IMR-90 (cell line): ENCODE data around the gene CDH1.

ENCODE experiments used
- BHLHE40 ChIP-seq: fragments of 150-350 bp; IDR thresholded peaks from 2 replicates; pipeline ENCODE4 v1.6.1; 2016; ENCODE audit warnings: mild to moderate bottlenecking, low read depth, low read length
- CEBPB ChIP-seq: IDR thresholded peaks from 2 replicates; pipeline ENCODE4 v1.6.1; 2012; ENCODE audit warnings: low read depth, low read length, improper control_type of control experiment
- CHD1 ChIP-seq: IDR thresholded peaks from 2 replicates; pipeline ENCODE4 v1.6.1; 2012; ENCODE audit warnings: low read depth, low read length, improper control_type of control experiment
- CTCF ChIP-seq: conservative IDR thresholded peaks from 2 replicates; pipeline ENCODE4 v1.5.1; 2012; ENCODE audit warnings: mild to moderate bottlenecking, low read depth, low read length, improper control_type of control experiment
- ELK1 ChIP-seq: fragments of 150-350 bp; IDR thresholded peaks from 2 replicates; pipeline ENCODE4 v1.6.1; 2016; ENCODE audit warnings: low read depth, mild to moderate bottlenecking, low read length, moderate library complexity, borderline replicate concordance
- FOS ChIP-seq: fragments of 150-350 bp; IDR thresholded peaks from 2 replicates; pipeline ENCODE4 v1.6.1; 2016; ENCODE audit warnings: low read depth, low read length
- MAFK ChIP-seq: IDR thresholded peaks from 2 replicates; pipeline ENCODE4 v1.6.1; 2012; ENCODE audit warnings: low read depth, low read length, improper control_type of control experiment
- MAZ ChIP-seq: IDR thresholded peaks from 2 replicates; pipeline ENCODE4 v1.6.1; 2012; ENCODE audit warnings: low read depth, mild to moderate bottlenecking, low read length, improper control_type of control experiment, moderate library complexity, borderline replicate concordance
- MXI1 ChIP-seq: IDR thresholded peaks from 2 replicates; pipeline ENCODE4 v1.6.1; 2012; ENCODE audit warnings: low read depth, mild to moderate bottlenecking, low read length, moderate library complexity, borderline replicate concordance
- NFE2L2 ChIP-seq: fragments of 150-350 bp; IDR thresholded peaks from 2 replicates; pipeline ENCODE4 v1.6.1; 2016; ENCODE audit warnings: low read depth, mild to moderate bottlenecking, low read length
- POLR2A ChIP-seq: IDR thresholded peaks from 2 replicates; pipeline ENCODE4 v1.6.1; 2012; ENCODE audit warnings: mild to moderate bottlenecking, low read depth, low read length
- RAD21 ChIP-seq: IDR thresholded peaks from 2 replicates; pipeline ENCODE4 v1.6.1; 2012; ENCODE audit warnings: low read length, improper control_type of control experiment
- SMC3 ChIP-seq: fragments of 150-350 bp; IDR thresholded peaks from 2 replicates; pipeline ENCODE4 v1.6.1; 2016; ENCODE audit warnings: low read depth, mild to moderate bottlenecking, antibody characterized with exemption, low read length, moderate library complexity
- USF2 ChIP-seq: fragments of 150-350 bp; IDR thresholded peaks from 2 replicates; pipeline ENCODE4 v1.6.1; 2017; ENCODE audit warnings: mild to moderate bottlenecking, antibody characterized with exemption, low read length, low read depth

GRCh38 chr16:68743664-68744063, 6.6 kb downstream of the CDH1 start:
- TF ChIP-seq CTCF, result no peak
- TF ChIP-seq MAFK, result no peak
- no peak for TF ChIP-seq NFE2L2
- TF ChIP-seq POLR2A, result no peak
- no peak for TF ChIP-seq USF2
- no peak for TF ChIP-seq FOS
- no peak for TF ChIP-seq MAZ
- TF ChIP-seq ELK1, result no peak
- no peak for TF ChIP-seq RAD21
- TF ChIP-seq MXI1, result no peak
- no peak for TF ChIP-seq SMC3
- no peak for TF ChIP-seq CEBPB
- TF ChIP-seq BHLHE40, result no peak
- TF ChIP-seq CHD1, result no peak
